A549 (cell line): Measurements from ENCODE around the gene TBC1D14.

Experiments
- BHLHE40 ChIP-seq: IDR thresholded peaks from 2 replicates; pipeline ENCODE4 v1.6.1; 2012; ENCODE audit warnings: low read depth, low read length, inconsistent platforms
- EP300 ChIP-seq, 2 experiments: fragments of >200 bp; sonication (Bioruptor Twin); formaldehyde crosslinking; IDR thresholded peaks; 2 replicates in 1 of 2; 3 replicates in 1 of 2; pipeline ENCODE4 v1.6.1; 2016 to 2017
- FOSL2 ChIP-seq, 2 experiments: fragments of 450-650 bp in 1 of 2; fragments of >200 bp in 1 of 2; sonication (Bioruptor Twin) in 1 of 2; formaldehyde crosslinking; IDR thresholded peaks; 2 replicates each; pipeline versions ENCODE4 v1.5.0 to v1.6.1; 2016 to 2020; ENCODE audit warnings: mild to moderate bottlenecking in 1 of 2, moderate library complexity in 1 of 2
- MAFK ChIP-seq: fragments of 450-650 bp; IDR thresholded peaks from 2 replicates; pipeline ENCODE4 v1.6.1; 2014; ENCODE audit not compliant: partially characterized antibody
- POLR2A ChIP-seq: IDR thresholded peaks from 2 replicates; pipeline ENCODE4 v1.6.1; 2012; ENCODE audit warnings: mild to moderate bottlenecking, low read length
- POLR2AphosphoS2 ChIP-seq: conservative IDR thresholded peaks from 2 replicates; pipeline ENCODE4 v1.6.1; 2012; ENCODE audit warnings: low read length, improper control_type of control experiment, inconsistent platforms
- SMC3 ChIP-seq: fragments of >200 bp; sonication (Bioruptor Twin); formaldehyde crosslinking; IDR thresholded peaks from 3 replicates; pipeline ENCODE4 v1.6.1; 2018; ENCODE audit warnings: inconsistent platforms
- TF ChIP-seq, protein P1 (sequence below): fragments of >200 bp; sonication (Bioruptor Twin); formaldehyde crosslinking; IDR thresholded peaks from 3 replicates; pipeline ENCODE4 v1.5.1; 2016
- TF ChIP-seq, protein P2 (sequence below): IDR thresholded peaks from 2 replicates; pipeline ENCODE4 v1.6.1; 2012
- TF ChIP-seq, protein P3 (sequence below): fragments of 200-600 bp; sonication (generic); IDR thresholded peaks from 2 replicates; pipeline ENCODE4 v1.6.1; 2016; ENCODE audit warnings: antibody characterized with exemption, mild to moderate bottlenecking, moderate library complexity
- TF ChIP-seq, protein P4 (sequence below): fragments of 450-650 bp; IDR thresholded peaks from 2 replicates; pipeline ENCODE4 v1.6.1; 2014; ENCODE audit warnings: antibody characterized with exemption
- TF ChIP-seq, protein P5 (sequence below): fragments of 150-350 bp; IDR thresholded peaks from 2 replicates; pipeline ENCODE4 v1.6.1; 2014; ENCODE audit warnings: low read depth, mild to moderate bottlenecking, low read length

DNA sequence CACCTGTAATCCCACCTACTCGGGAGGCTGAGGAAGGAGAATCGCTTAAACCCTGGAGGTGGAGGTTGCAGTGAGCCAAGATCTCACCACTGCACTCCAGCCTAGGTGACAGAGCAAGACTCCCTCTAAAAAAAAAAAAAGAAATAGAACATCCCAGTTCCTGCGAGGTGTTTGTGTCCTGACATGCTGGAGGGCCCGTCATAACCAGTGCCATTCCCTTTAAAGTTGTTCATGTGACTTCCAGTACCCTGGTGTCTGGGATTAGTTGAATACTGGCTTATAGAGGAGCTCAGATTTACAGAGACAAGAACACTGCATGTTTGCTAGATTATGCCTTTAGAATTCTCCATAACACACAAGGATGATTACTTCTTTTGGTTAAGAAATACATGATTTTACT is 95.9 kb downstream of the TBC1D14 start:
- TF ChIP-seq, protein P1, sequence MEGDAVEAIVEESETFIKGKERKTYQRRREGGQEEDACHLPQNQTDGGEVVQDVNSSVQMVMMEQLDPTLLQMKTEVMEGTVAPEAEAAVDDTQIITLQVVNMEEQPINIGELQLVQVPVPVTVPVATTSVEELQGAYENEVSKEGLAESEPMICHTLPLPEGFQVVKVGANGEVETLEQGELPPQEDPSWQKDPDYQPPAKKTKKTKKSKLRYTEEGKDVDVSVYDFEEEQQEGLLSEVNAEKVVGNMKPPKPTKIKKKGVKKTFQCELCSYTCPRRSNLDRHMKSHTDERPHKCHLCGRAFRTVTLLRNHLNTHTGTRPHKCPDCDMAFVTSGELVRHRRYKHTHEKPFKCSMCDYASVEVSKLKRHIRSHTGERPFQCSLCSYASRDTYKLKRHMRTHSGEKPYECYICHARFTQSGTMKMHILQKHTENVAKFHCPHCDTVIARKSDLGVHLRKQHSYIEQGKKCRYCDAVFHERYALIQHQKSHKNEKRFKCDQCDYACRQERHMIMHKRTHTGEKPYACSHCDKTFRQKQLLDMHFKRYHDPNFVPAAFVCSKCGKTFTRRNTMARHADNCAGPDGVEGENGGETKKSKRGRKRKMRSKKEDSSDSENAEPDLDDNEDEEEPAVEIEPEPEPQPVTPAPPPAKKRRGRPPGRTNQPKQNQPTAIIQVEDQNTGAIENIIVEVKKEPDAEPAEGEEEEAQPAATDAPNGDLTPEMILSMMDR = no peak
- TF ChIP-seq, protein P2, sequence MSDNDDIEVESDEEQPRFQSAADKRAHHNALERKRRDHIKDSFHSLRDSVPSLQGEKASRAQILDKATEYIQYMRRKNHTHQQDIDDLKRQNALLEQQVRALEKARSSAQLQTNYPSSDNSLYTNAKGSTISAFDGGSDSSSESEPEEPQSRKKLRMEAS = no peak
- TF ChIP-seq, protein P3, sequence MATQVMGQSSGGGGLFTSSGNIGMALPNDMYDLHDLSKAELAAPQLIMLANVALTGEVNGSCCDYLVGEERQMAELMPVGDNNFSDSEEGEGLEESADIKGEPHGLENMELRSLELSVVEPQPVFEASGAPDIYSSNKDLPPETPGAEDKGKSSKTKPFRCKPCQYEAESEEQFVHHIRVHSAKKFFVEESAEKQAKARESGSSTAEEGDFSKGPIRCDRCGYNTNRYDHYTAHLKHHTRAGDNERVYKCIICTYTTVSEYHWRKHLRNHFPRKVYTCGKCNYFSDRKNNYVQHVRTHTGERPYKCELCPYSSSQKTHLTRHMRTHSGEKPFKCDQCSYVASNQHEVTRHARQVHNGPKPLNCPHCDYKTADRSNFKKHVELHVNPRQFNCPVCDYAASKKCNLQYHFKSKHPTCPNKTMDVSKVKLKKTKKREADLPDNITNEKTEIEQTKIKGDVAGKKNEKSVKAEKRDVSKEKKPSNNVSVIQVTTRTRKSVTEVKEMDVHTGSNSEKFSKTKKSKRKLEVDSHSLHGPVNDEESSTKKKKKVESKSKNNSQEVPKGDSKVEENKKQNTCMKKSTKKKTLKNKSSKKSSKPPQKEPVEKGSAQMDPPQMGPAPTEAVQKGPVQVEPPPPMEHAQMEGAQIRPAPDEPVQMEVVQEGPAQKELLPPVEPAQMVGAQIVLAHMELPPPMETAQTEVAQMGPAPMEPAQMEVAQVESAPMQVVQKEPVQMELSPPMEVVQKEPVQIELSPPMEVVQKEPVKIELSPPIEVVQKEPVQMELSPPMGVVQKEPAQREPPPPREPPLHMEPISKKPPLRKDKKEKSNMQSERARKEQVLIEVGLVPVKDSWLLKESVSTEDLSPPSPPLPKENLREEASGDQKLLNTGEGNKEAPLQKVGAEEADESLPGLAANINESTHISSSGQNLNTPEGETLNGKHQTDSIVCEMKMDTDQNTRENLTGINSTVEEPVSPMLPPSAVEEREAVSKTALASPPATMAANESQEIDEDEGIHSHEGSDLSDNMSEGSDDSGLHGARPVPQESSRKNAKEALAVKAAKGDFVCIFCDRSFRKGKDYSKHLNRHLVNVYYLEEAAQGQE = no peak
- no peak for TF ChIP-seq POLR2A
- TF ChIP-seq, protein P4, sequence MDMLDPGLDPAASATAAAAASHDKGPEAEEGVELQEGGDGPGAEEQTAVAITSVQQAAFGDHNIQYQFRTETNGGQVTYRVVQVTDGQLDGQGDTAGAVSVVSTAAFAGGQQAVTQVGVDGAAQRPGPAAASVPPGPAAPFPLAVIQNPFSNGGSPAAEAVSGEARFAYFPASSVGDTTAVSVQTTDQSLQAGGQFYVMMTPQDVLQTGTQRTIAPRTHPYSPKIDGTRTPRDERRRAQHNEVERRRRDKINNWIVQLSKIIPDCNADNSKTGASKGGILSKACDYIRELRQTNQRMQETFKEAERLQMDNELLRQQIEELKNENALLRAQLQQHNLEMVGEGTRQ = no peak
- TF ChIP-seq BHLHE40 = no peak
- no peak for TF ChIP-seq POLR2AphosphoS2
- no peak for TF ChIP-seq EP300 (IDR thresholded peaks at IDR 0.05)
- TF ChIP-seq MAFK = no peak
- no peak for TF ChIP-seq SMC3
- no peak for TF ChIP-seq FOSL2 (IDR thresholded peaks at IDR 0.05)
- no peak for TF ChIP-seq FOSL2 (CRISPR knock-in tag; IDR thresholded peaks at IDR 0.05)
- TF ChIP-seq, protein P5, sequence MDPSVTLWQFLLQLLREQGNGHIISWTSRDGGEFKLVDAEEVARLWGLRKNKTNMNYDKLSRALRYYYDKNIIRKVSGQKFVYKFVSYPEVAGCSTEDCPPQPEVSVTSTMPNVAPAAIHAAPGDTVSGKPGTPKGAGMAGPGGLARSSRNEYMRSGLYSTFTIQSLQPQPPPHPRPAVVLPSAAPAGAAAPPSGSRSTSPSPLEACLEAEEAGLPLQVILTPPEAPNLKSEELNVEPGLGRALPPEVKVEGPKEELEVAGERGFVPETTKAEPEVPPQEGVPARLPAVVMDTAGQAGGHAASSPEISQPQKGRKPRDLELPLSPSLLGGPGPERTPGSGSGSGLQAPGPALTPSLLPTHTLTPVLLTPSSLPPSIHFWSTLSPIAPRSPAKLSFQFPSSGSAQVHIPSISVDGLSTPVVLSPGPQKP = no peak
